GM18505 (cell line): ENCODE measurements around the gene TMEM115.

ENCODE experiments used
- ATAC-seq: cut with Tn5 transposase; IDR thresholded peaks from one replicate; pipeline ENCODE4 v1.9.1; 2021; ENCODE audit not compliant: unreplicated experiment
- POLR2A ChIP-seq: IDR thresholded peaks from 4 replicates; pipeline ENCODE4 v1.6.1; 2011; ENCODE audit warnings: borderline replicate concordance; ENCODE audit not compliant: insufficient read depth, insufficient read length; ENCODE audit errors: extremely low read depth

TMEM115 gene

DNA sequence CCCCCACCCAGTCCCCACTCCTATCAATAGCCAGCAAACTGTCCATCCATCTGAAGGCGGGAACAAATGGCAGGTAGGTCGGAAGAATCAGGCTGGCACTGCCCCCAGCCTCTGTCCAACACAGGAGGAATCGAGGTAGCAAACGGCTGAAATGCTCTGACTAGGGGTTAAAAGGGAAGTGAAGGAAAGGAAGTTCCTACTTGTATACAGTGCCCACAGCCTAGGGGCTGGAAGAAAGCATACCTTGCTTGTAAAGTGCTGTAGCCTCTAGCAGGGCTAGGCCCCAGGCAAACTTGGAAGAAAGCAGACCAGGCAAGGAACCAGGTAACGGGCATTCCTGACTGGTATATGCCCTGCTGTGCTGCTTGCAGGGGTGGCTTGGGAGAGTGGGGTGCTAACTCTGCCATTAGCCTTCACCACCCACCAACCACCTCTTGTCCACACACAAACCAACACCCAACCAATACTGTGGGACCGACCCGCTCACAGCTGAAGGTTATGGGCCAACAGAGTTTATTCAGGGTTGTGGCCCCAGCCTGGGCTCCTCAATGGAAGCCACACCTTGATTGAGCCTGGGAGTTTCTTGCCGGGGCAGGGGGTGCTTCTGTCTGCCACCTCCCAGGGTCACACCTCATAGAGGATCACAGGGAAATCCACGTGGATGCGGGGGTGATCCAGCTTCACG, 33.7 kb downstream of the TMEM115 start:
- TF ChIP-seq POLR2A = no peak
- no peak for ATAC-seq

DNA sequence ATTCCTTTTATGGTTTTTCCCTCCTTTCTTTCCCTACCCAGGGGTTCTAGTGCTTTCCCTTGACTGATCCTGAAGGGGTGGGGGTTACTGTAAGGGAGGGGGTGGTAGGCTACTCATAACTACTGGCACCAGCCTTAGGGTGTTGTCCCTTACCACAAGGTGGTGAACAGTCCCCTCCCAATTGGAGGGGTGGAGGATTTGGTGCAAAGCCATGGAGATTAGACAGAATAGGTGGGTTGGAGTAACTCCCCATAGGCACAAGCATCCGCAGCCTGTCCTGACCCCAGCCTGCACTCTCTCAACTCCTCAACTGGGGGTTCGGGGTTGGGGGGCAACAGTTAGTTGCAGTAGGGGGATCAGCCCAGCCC, 34.2 kb downstream of the TMEM115 start:
- no peak for ATAC-seq

DNA sequence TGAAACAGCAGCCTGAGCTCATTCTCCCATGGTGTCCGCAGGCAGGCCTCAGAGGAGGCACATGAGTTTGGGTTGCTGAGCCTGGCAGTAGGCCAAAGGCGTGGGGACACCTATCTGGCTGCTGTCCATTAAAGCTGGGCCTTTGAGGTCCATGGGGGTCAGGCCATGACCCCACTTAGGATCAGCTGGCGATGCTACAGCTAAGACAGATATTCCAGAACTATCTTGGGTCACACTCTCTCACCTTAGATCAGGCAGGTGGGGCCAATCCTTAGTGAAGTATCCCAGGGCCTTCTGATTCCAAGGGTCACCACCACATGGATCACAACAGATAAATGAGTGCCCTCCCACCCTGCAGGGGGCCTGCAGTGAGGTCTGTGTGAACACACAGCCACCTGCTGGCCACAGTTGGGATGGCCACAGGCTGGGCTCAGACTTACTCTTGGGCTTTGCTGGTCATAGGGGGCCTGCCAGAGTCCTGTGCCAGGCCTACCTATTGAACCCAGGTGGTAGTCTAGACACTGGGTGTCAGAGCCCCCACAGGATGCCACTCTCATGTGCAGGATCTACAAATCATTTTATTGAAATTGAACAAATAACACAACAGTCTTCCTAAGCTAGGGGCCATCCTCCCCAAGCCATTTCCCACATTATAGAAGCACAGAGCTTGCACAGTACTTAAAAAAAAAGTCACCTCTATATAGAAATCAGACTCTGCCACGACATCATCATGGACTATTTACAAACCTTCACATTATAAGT, 34.8 kb downstream of the TMEM115 start:
- ATAC-seq = no peak
- no peak for TF ChIP-seq POLR2A

More for the DNA sequence above, 34.2 kb downstream of the TMEM115 start:
- TF ChIP-seq POLR2A = no peak

DNA sequence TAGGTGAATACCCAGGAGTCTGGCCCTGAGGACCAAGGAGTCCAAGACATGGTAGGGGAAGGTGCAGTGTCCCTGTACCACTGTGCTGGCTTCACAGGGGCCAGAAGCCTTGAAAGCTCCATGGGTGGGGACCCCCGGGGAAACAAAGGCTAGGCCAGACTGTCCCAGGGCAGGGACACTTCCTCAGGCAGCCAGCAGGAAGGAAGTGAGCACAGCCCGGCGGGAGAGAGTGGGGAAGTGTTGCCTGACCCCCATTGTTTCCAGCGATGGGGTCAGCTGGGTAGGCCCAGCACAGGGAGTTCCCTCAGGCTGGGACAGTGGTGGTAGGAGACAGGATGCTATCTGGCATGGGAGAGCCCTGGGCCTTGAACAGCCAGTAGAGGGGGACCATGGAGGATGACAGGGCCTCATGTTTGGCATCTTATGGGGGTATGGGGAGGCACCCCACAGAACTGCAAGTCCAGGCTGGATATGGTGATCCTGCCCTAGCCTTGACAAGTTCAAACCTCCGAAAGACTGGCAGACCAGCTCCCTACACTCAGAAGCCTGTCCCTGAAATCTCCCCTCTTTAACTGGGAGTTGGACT, 35.6 kb downstream of the TMEM115 start:
- no peak for TF ChIP-seq POLR2A
- no peak for ATAC-seq

DNA sequence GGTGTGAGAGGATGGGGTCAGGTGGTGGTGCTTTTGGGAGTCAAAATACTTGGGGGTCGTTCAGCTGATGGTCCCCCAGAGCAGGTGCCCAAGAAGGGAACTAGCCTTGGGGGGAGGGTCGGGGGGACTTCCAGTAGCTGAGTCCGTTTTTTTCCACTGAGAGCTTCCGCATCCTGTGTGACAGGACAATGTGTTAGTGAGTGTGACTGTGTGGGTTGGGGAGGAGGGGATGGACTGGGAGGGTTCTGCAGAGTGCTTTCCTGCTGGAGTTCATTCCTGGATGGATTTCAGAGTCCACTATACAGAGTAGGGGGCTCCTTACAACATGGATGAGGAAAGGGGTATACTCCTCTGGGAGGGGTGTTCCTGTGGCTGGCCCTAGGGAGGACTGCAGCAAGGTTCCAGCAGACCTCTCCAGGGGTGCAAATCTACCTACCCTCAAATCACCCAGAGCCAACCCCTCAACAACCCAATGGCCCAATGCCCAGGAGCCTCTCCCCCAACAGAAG, 36.2 kb downstream of the TMEM115 start:
- no peak for ATAC-seq
- no peak for TF ChIP-seq POLR2A

DNA sequence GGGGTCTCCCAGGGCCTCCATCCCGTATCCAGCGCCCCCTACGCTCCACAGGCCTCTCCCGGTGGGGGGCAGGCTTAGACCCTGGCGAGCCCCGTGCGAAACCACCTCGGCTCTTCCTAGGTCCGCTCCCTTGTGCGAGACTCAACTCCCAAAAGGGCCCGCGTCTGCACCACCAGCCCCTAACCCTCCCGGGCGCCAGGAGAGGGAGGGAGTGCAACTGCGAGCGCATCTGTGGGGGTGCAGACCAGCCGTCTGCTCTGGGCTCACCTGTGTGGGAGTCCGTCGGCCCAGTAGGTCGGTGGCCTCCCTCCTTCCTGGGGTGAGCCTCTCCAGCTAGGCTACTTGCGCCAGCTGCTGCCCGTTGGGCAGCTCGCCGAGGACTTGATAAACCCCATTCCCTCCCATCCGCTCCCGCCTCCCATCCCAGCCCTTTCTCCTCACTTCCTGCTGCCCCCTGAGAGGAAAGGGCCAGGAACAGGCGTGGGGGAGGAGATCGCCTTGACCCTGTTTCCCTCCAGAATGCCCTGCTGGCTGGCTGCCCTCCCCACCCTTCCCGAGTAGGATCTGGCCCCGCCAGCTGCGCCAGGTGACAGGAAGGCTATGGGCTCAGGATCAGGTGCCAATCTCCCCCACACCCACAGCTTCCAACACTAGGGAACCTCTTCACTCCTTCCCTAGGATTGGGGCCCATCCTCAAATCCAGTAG, 36.8 kb downstream of the TMEM115 start, which contains the start of gene HYAL2:
HYAL2 (minus strand) TSS at position 360 of the 706 bp plus-strand sequence. CDS start 2,256 bp downstream, outside the sequence.
- TF ChIP-seq POLR2A = no peak
- no peak for ATAC-seq

DNA sequence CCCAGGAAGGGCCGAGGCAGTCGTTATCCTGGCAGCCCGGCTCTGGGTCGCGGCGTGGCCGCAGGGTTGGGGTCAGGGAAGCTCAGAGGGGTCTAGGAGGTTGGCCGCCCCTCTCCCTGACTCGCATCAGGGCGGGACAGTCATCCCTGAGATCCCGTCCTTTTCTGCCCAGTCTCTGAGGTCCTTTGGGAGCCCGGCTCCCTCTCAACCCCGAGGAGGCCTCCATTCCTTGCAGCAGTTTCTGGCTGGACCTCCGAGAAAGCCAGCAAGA, 37.3 kb downstream of the TMEM115 start:
- TF ChIP-seq POLR2A = no peak
- ATAC-seq = no peak

DNA sequence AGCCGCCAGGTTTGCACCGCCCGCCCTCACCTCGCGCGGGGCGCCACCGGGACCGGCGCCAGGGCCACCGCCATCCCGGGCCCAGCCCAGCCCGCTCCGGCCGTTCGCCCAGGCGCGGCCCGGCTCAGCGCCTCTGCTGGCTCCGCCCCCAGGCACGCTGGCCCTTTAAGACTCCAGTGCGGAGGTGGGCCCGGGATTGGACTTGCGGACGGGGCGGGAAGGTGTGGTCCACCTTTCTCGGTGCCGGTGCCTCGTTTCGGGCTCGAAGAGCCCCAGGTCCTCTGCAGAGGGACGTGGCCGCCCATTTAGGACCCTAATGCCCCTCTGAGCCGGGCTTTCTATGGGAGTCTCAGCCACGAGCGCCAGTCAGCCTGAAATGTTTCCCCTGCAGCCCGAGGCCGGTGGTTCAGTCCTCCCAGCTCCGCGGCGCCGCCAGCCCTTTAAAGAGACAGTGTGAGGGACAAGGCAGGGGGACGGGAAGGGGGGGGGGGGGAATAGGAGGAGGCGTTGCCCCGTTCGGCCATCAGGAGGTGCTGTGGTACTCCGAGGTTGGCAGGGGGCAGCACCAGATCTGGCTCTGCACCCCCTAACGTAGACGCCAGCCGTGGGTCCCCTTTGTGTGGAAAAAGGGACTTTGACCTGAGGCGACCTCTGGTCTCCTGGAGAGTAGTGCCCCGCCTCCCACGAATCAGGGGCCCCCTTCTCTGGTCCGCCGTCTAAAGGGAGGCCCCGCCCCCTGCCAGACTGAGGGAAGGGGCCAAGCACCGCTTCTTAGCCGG, 37.8 kb downstream of the TMEM115 start:
- peak; percentile 63 for ATAC-seq
- TF ChIP-seq POLR2A = peak; percentile 73

DNA sequence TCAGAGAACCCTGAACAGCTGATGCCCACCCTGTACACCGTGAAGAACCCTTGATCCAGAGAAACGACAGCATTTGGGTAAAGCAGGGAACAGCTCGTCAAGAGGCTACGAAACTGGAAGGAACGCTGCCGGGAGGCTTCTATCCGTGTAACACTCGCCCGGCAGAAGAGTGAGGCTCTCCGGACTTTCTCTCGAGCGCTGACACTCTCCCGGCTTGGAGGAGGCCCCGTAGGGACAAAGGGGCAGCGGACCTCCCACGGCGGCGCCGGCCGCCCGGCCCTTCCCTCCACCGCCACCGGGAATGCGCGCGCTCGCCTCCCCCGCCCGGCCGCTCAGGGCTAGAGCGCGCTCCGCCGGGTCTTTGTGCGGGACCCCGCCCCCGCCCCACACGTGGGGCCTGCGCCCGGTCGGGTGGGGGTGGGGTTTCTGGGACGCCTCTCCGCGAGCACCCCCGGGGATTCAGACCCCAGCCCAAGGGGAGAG, 38.4 kb downstream of the TMEM115 start:
- TF ChIP-seq POLR2A = no peak
- ATAC-seq = peak; percentile 41

DNA sequence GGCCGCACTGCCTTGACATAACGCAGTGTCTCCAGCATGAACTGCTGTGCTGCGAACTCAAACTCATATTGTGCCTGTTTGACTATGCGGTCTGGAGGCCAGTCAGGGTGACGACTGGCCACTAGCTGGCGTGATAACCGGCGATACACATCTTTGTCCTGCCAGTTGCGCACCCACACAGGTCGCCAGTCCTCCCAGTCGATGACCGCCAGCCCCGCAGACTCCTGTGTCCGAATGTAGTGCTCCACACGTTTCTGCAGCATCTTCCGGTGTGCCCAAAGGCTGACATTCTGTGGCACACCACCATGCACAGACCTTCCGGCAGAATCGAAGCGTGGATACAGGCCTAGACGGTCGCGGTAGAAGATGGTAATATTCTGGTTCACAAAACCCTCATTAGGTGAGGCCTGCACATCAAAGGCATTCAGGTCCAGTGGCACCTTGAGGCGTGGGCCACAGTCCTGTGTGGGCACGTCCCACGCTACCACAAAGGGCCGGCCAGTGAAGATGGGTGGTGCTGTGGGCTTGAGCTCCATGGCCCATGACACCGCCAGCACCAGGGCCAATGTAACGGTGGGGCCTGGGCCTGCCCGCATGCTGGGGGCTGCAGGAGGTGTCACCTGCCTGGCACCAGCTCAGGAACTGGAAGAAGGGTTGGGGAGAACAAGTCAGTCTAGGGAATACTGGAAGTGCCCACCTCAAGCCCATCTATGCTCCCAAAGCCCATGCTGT, 39.3 kb downstream of the TMEM115 start:
- no peak for ATAC-seq
- TF ChIP-seq POLR2A = no peak

DNA sequence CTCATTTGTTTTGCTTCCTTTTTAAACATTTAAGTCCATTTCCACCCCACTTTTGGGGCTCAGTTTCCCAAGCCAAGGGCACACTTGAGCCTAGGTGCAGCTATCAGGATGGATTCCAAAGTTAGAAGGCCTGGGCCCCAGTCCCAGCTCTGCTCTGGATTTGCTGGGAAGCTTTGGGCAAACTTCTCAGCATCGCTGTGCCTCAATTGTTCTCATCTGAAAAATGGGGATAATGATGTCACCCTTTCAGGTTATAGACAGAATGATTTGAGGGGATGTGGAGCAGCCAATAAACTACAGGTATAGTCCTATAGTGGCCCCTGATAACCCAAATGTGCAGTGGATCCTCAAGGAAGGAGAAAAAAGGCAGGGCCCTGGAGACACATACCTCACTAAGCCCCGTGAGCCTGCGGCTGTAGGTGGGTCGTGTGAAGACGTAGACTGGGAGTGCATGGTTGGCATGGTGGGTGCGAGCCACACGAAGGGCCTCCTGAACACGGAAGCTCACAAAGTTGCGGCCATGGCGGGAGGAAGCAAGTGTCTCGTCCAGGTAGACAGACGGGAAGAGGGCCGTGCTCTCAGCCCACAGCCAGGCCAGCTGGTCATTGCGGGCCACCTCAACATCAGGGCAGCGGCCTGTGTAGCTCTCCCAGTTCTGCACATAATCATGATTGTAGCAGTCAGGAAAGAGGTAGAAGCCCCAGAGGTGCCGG, 40.0 kb downstream of the TMEM115 start:
- TF ChIP-seq POLR2A = no peak

More for the DNA sequence above, 40.0 kb downstream of the TMEM115 start:
- no peak for ATAC-seq
